ENCODE data around the gene IKZF1.

The IKZF1 gene

DNA sequence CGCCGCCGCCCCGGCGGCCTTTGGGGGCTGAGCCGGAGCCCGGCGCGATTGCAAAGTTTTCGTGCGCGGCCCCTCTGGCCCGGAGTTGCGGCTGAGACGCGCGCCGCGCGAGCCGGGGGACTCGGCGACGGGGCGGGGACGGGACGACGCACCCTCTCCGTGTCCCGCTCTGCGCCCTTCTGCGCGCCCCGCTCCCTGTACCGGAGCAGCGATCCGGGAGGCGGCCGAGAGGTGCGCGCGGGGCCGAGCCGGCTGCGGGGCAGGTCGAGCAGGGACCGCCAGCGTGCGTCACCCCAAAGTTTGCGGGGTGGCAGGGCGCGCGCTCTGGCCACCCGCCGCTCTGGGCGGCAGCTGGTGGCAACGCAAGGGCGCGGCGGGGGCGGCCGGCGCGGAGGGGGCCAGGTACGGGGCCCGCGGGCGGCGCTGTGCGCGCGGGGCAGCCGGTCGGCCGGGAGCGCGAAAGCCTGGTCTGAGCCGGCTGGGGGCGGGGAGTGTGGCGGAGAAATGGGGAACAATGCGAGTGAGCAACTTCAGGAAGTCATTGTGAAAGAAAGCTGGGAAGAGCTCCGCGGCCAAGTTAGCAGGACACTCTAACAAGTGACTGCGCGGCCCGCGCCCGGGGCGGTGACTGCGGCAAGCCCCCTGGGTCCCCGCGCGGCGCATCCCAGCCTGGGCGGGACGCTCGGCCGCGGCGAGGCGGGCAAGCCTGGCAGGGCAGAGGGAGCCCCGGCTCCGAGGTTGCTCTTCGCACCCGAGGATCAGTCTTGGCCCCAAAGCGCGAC is at the start of gene IKZF1:
Gene IKZF1, plus strand, starts transcription at position 588 of the 782 bp plus-strand sequence. CDS start 14,346 bp downstream, outside the sequence.
- ChIA-PET POLR2A (interaction anchor here (0.8 kb wide), 1 partner anchor 11 kb away, joined by 3 read pairs; no protein-coding TSS in a partner anchor), CTCF (interaction anchor here (1.0 to 1.6 kb wide), 8 partner anchors 10 to 212 kb away, joined by 3 to 5 read pairs (median 4); no protein-coding TSS in a partner anchor)
- TF ChIP-seq CTCF (IDR thresholded peaks at IDR 0.05; ENCODE audit: control extremely low read depth, extremely low read depth, low read depth, missing control alignments) = peak; percentile 3
- DNase-seq (ENCODE audit: extremely low spot score) = peak; percentile 45

- no peak for TF ChIP-seq CTCF (IDR thresholded peaks at IDR 0.05; ENCODE audit: control extremely low read depth, extremely low read depth, low read depth, missing control alignments)
- CTCF ChIA-PET = interaction anchor here (0.6 to 1.8 kb wide), 6 partner anchors 8 to 568 kb away, joined by 3 to 6 read pairs (median 4); no protein-coding TSS in a partner anchor
- POLR2A ChIA-PET = interaction anchor here (0.6 kb wide), 1 partner anchor 80 kb away, joined by 9 read pairs; no protein-coding TSS in a partner anchor
- DNase-seq (ENCODE audit: extremely low spot score) = no peak
These were observed 42.9 kb upstream of the IKZF1 start for GRCh38 chr7:50261593-50261992.

DNA sequence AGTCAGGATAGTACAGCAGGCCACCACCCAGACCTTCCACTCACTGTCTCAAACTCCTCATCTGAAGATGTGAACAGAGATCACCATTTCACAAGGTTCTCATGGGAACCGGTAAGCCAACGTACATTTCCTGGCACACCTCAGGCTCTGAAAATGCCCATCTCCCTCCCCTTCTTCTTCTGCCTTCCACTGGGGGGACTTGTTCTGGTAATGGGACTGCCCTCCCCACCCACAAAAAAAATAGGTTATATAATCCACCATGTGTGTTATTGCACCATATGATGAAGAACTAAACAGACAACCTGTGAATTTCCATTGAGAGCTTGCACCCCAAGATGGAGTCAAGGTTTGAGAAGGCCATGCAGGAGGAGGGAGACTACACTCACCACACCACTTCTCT is 42.1 kb upstream of the IKZF1 start:
- ChIA-PET POLR2A (no interaction called here), CTCF (interaction anchor here (1.2 to 1.8 kb wide), 2 partner anchors 58 to 156 kb away, joined by 4 to 6 read pairs; no protein-coding TSS in a partner anchor)
- no peak for DNase-seq (ENCODE audit: extremely low spot score)
- no peak for TF ChIP-seq CTCF (IDR thresholded peaks at IDR 0.05; ENCODE audit: control extremely low read depth, extremely low read depth, low read depth, missing control alignments)

DNA sequence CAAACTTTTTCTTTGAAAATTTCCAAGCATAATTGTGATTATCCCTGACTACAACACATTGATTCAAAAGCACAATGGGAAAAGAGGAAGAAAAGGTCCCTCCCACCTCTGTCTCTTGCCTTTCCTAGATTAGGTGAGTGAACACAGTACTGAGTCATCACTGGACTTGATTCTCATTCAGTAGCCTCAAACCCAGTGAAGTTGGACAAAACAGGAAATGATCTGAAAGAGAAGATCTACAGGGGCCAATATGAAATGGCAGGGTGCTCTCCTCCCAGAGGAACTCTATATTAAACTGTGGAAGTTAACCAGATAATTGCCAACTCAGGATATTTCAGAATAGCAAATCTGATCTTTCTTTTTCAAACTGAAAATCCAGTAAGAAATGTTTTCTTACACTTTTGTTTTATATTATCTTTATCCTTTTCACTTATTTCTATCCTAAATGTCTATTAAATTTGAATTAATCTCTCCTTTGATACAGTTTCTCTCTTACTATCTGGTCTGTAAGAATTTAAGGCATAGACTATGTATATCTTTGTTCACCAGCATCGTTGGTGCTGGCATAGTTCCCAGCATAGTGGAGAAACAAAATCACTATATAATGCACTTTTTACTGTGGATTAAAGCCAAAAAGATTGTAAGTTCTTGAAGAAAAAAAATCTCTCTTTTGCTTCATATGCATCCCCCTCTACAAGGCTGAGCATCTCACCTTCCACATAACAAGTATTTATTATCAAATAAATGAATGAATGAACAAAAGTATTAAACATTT is 41.4 kb upstream of the IKZF1 start:
- POLR2A ChIA-PET = no interaction called here
- DNase-seq (ENCODE audit: extremely low spot score) = no peak

GRCh38 chr7:50264908-50265307 is 39.6 kb upstream of the IKZF1 start:
- POLR2A ChIA-PET = no interaction called here
- no peak for TF ChIP-seq CTCF (IDR thresholded peaks at IDR 0.05; ENCODE audit: control extremely low read depth, extremely low read depth, low read depth, missing control alignments)
- no peak for DNase-seq (ENCODE audit: extremely low spot score)
- CTCF ChIA-PET = interaction anchor here (1.0 to 4.0 kb wide), 6 partner anchors 11 to 62 kb away, joined by 3 to 15 read pairs (median 6); no protein-coding TSS in a partner anchor

More for the DNA sequence above, 41.4 kb upstream of the IKZF1 start:
- CTCF ChIA-PET = interaction anchor here (0.8 to 1.3 kb wide), 2 partner anchors 11 to 105 kb away, joined by 3 to 4 read pairs; no protein-coding TSS in a partner anchor
- no peak for TF ChIP-seq CTCF (IDR thresholded peaks at IDR 0.05; ENCODE audit: control extremely low read depth, extremely low read depth, low read depth, missing control alignments)

DNA sequence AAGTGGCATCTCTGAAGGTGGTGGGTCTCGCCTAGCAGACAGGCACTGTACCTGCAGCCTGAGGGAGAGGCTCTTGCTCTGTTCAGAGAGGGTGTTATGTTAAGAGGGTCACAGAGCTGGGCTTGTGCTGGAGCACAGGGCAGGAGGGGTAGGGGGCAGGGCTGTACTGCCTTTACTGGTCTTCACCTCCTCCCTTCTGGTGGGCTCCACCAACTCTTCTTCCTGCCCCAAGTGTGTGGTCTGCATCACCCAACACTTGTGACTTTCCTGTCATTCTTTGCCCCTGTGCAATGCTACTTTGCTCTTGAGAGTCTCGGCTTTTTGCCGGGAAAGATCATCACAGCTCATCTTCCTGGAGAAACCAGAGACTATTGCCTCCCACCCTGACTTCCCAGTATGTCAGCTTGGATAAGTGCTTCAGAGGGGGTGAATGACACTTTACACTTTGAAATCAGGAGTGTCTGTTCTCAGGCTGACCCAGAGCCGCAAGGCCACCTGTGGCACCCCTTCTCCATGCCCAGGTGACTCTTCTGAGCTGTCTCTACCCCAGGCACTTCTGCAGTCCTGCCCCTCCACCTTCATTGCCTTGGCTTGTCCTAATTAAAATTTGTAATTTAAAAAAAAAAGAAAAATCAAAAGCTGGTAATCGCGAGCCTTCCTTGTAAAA is 38.4 kb upstream of the IKZF1 start:
- ChIA-PET POLR2A (no interaction called here), CTCF (interaction anchor here (0.7 to 4.0 kb wide), 10 partner anchors 10 to 152 kb away, joined by 3 to 15 read pairs (median 5); no protein-coding TSS in a partner anchor)

More for the DNA sequence above, 38.4 kb upstream of the IKZF1 start:
- DNase-seq (ENCODE audit: extremely low spot score) = no peak
- TF ChIP-seq CTCF (IDR thresholded peaks at IDR 0.05; ENCODE audit: control extremely low read depth, extremely low read depth, low read depth, missing control alignments) = no peak
